C4-2B (cell line): ENCODE data around the gene C10orf71.

Experiments used
- ZFX ChIP-seq: fragments of 450-650 bp; IDR thresholded peaks from 2 replicates; pipeline ENCODE4 v1.6.1; 2017
- TF ChIP-seq, protein P1 (sequence below): fragments of 450-650 bp; conservative IDR thresholded peaks from 2 replicates; pipeline ENCODE4 v1.5.1; 2017; ENCODE audit warnings: mild to moderate bottlenecking

DNA sequence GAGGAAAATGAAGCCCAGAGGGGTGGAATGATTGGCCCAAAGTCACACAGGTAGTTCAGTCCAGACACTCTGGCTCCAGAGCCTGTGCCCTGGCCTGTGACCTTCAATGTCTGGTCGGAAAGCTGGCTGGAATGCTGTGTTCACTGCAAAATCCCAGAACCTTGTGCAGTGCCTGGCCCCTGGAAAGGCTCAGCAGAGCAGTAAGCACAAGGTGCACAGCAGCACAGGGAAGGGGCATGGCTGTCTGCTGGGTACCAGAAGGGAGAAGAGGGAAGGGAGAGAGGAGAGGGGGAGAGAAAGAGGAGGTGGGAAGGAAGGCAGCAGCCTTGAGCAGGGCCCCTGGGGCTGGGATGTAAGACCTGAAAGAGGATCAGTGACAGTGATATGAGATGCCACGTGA is 28.4 kb upstream of the C10orf71 start:
- TF ChIP-seq, protein P1, sequence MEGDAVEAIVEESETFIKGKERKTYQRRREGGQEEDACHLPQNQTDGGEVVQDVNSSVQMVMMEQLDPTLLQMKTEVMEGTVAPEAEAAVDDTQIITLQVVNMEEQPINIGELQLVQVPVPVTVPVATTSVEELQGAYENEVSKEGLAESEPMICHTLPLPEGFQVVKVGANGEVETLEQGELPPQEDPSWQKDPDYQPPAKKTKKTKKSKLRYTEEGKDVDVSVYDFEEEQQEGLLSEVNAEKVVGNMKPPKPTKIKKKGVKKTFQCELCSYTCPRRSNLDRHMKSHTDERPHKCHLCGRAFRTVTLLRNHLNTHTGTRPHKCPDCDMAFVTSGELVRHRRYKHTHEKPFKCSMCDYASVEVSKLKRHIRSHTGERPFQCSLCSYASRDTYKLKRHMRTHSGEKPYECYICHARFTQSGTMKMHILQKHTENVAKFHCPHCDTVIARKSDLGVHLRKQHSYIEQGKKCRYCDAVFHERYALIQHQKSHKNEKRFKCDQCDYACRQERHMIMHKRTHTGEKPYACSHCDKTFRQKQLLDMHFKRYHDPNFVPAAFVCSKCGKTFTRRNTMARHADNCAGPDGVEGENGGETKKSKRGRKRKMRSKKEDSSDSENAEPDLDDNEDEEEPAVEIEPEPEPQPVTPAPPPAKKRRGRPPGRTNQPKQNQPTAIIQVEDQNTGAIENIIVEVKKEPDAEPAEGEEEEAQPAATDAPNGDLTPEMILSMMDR = no peak
- TF ChIP-seq ZFX = no peak
